PFSK-1 (cell line): ENCODE results near the gene KERA.

ENCODE experiments used
- FOXP2 ChIP-seq: optimal IDR thresholded peaks from 2 replicates; pipeline ENCODE3; 2011; ENCODE audit warnings: borderline replicate concordance, control low read depth, inconsistent platforms; ENCODE audit not compliant: insufficient read depth; ENCODE audit errors: extremely low read length, extremely low read depth
- POLR2AphosphoS5 ChIP-seq: IDR thresholded peaks from 2 replicates; pipeline ENCODE4 v1.6.1; 2012; ENCODE audit warnings: low read depth, mild to moderate bottlenecking, control low read depth, low read length, moderate library complexity
- SIN3A ChIP-seq: IDR thresholded peaks from 2 replicates; pipeline ENCODE4 v1.6.1; 2012; ENCODE audit warnings: mild to moderate bottlenecking, low read length, moderate library complexity, borderline replicate concordance; ENCODE audit not compliant: insufficient read depth
- TAF1 ChIP-seq: IDR thresholded peaks from 2 replicates; pipeline ENCODE4 v1.6.1; 2012; ENCODE audit warnings: low read length, control low read depth, borderline replicate concordance; ENCODE audit not compliant: insufficient read depth
- TF ChIP-seq, protein P1 (sequence below), 2 experiments: IDR thresholded peaks; 2 replicates each; pipeline versions ENCODE4 v1.6.1 to v1.8.0; 2011 to 2012; ENCODE audit warnings: low read depth in 2 of 2, low read length in 2 of 2, control low read depth in 1 of 2, inconsistent platforms in 1 of 2, mild to moderate bottlenecking in 1 of 2, moderate library complexity in 1 of 2; ENCODE audit not compliant: insufficient read depth in 1 of 2

DNA sequence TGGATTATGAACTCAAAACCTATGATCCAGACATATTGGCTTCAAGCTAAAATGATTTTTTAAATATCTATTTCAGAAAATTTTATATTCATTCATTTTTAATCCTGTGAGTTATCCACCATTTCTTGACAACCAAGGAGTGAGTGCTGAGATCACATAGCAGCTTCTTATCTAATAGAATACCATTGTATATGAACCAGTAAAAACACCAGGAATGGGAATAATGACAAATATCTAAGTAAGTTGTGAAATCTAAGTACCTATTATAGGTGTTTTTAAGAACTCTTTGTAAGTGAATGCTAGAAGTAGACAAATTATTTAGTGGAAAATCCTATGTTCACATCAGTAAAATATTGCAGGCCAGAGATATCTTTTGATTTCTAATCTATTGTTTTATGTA, 45.3 kb upstream of the KERA start:
- no peak for TF ChIP-seq TAF1
- no peak for TF ChIP-seq SIN3A
- no peak for TF ChIP-seq POLR2AphosphoS5
- TF ChIP-seq, protein P1, sequence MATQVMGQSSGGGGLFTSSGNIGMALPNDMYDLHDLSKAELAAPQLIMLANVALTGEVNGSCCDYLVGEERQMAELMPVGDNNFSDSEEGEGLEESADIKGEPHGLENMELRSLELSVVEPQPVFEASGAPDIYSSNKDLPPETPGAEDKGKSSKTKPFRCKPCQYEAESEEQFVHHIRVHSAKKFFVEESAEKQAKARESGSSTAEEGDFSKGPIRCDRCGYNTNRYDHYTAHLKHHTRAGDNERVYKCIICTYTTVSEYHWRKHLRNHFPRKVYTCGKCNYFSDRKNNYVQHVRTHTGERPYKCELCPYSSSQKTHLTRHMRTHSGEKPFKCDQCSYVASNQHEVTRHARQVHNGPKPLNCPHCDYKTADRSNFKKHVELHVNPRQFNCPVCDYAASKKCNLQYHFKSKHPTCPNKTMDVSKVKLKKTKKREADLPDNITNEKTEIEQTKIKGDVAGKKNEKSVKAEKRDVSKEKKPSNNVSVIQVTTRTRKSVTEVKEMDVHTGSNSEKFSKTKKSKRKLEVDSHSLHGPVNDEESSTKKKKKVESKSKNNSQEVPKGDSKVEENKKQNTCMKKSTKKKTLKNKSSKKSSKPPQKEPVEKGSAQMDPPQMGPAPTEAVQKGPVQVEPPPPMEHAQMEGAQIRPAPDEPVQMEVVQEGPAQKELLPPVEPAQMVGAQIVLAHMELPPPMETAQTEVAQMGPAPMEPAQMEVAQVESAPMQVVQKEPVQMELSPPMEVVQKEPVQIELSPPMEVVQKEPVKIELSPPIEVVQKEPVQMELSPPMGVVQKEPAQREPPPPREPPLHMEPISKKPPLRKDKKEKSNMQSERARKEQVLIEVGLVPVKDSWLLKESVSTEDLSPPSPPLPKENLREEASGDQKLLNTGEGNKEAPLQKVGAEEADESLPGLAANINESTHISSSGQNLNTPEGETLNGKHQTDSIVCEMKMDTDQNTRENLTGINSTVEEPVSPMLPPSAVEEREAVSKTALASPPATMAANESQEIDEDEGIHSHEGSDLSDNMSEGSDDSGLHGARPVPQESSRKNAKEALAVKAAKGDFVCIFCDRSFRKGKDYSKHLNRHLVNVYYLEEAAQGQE (IDR thresholded peaks at IDR 0.05; ENCODE audit: insufficient read depth in 1 of 2, low read depth in 2 of 2, low read length in 2 of 2): no peak
- TF ChIP-seq FOXP2: no peak
